Activated T-helper 17 cell treated with anti-CD3 and anti-CD28 coated beads, Interleukin-2, amount 50 U/mL, for 72 hours (primary cell): ENCODE data around the gene RHOT1. TPM values are rescaled to one million over a fixed set of nuclear protein-coding genes. Genes with fewer than 3 reads are reported as not detected.
"Not testable (repeated sequence)": the region's sequence is repeated elsewhere in the genome, so short reads cannot be mapped to it uniquely, and the experiment has no call there.

Experiments used
- ATAC-seq: fragments of 150-1000 bp; cut with Tn5 transposase; replicated peaks from 2 replicates; pipeline ENCODE4 v1.10.0; 2021; ENCODE audit warnings: mild to moderate bottlenecking, moderate library complexity
- H3K27ac Mint-ChIP-seq: one replicate; pipeline ENCODE4 v1.8.0; 2022; ENCODE audit warnings: mixed read lengths
- H3K27me3 Mint-ChIP-seq: one replicate; pipeline ENCODE4 v1.8.0; 2022; ENCODE audit warnings: mixed read lengths
- H3K36me3 Mint-ChIP-seq: one replicate; pipeline ENCODE4 v1.8.0; 2022; ENCODE audit warnings: low read depth, mild to moderate bottlenecking, mixed read lengths
- H3K4me1 Mint-ChIP-seq: one replicate; pipeline ENCODE4 v1.8.0; 2022; ENCODE audit warnings: mixed read lengths
- H3K4me3 Mint-ChIP-seq: one replicate; pipeline ENCODE4 v1.8.0; 2022; ENCODE audit warnings: mild to moderate bottlenecking, mixed read lengths
- H3K9me3 Mint-ChIP-seq: one replicate; pipeline ENCODE4 v1.8.0; 2022; ENCODE audit warnings: mixed read lengths
- total RNA-seq, 2 donors: library from RNA; stranded (reverse); gene quantifications; one replicate each; pipeline ENCODE4 v1.2.3, GENCODE V29; 2022

The RHOT1 gene
- total RNA-seq, 2 donors from 2014 or later, result 19.5 to 26.2 TPM

- no peak overlapping the region for H3K27ac Mint-ChIP-seq
- H3K4me1 Mint-ChIP-seq, result peaks cover 6% of the 10 kb centered on the region
- H3K4me3 Mint-ChIP-seq, result no peak overlapping the region
- H3K36me3 Mint-ChIP-seq, result peaks cover 32% of the 10 kb centered on the region
- no peak for ATAC-seq
- no peaks in the 10 kb centered on the region for H3K9me3 Mint-ChIP-seq
- no peaks in the 10 kb centered on the region for H3K27me3 Mint-ChIP-seq
These were observed 18.2 kb downstream of the RHOT1 start for GRCh38 chr17:32160526-32160925.

GRCh38 chr17:32161029-32161428, 18.7 kb downstream of the RHOT1 start:
- H3K4me1 Mint-ChIP-seq, result peaks cover 6% of the 10 kb centered on the region
- ATAC-seq, result no peak

GRCh38 chr17:32161506-32162365, 19.4 kb downstream of the RHOT1 start:
- peaks cover 3% of the 10 kb centered on the region for H3K9me3 Mint-ChIP-seq
- H3K27me3 Mint-ChIP-seq, result no peaks in the 10 kb centered on the region
- H3K4me3 Mint-ChIP-seq, result no peak overlapping the region
- H3K4me1 Mint-ChIP-seq, result peaks cover 6% of the 10 kb centered on the region
- H3K27ac Mint-ChIP-seq, result no peak overlapping the region
- H3K36me3 Mint-ChIP-seq, result peaks cover 26% of the 10 kb centered on the region
- ATAC-seq, result no peak

More at GRCh38 chr17:32161029-32161428, 18.7 kb downstream of the RHOT1 start:
- Mint-ChIP-seq H3K4me3 (no peak overlapping the region), H3K27ac (no peak overlapping the region), H3K9me3 (no peaks in the 10 kb centered on the region), H3K36me3 (peaks cover 27% of the 10 kb centered on the region), H3K27me3 (no peaks in the 10 kb centered on the region)

- no peak overlapping the region for H3K4me3 Mint-ChIP-seq
- no peaks in the 10 kb centered on the region for H3K9me3 Mint-ChIP-seq
- H3K4me1 Mint-ChIP-seq, result no peaks in the 10 kb centered on the region
- peaks cover 53% of the 10 kb centered on the region for H3K36me3 Mint-ChIP-seq
- ATAC-seq, result no peak
- no peaks in the 10 kb centered on the region for H3K27me3 Mint-ChIP-seq
- no peak overlapping the region for H3K27ac Mint-ChIP-seq
These were observed 32.6 kb downstream of the RHOT1 start for GRCh38 chr17:32174889-32175288.

GRCh38 chr17:32178679-32179078, 36.4 kb downstream of the RHOT1 start:
- H3K27ac Mint-ChIP-seq, H3K4me3 Mint-ChIP-seq, ATAC-seq, H3K9me3 Mint-ChIP-seq, H3K4me1 Mint-ChIP-seq, H3K27me3 Mint-ChIP-seq: not testable (repeated sequence)
- peaks cover 87% of the 10 kb centered on the region for H3K36me3 Mint-ChIP-seq

GRCh38 chr17:32179103-32179502, 36.8 kb downstream of the RHOT1 start:
- not testable (repeated sequence) for ATAC-seq, H3K9me3 Mint-ChIP-seq, H3K4me1 Mint-ChIP-seq, H3K4me3 Mint-ChIP-seq, H3K27me3 Mint-ChIP-seq, H3K27ac Mint-ChIP-seq
- H3K36me3 Mint-ChIP-seq, result peaks cover 87% of the 10 kb centered on the region

GRCh38 chr17:32179526-32179925, 37.2 kb downstream of the RHOT1 start:
- not testable (repeated sequence) for H3K27ac Mint-ChIP-seq, H3K9me3 Mint-ChIP-seq, H3K27me3 Mint-ChIP-seq, H3K4me1 Mint-ChIP-seq, ATAC-seq, H3K4me3 Mint-ChIP-seq
- peaks cover 86% of the 10 kb centered on the region for H3K36me3 Mint-ChIP-seq

- H3K4me3 Mint-ChIP-seq, H3K9me3 Mint-ChIP-seq: not testable (repeated sequence)
These were observed 38.0 kb downstream of the RHOT1 start for GRCh38 chr17:32180262-32180661.

GRCh38 chr17:32185875-32186274, 43.6 kb downstream of the RHOT1 start:
- Mint-ChIP-seq H3K4me3 (no peak overlapping the region), H3K27ac (no peak overlapping the region), H3K9me3 (no peaks in the 10 kb centered on the region), H3K27me3 (no peaks in the 10 kb centered on the region), H3K36me3 (peaks cover 50% of the 10 kb centered on the region), H3K4me1 (no peaks in the 10 kb centered on the region)
- ATAC-seq, result no peak

More at GRCh38 chr17:32180262-32180661, 38.0 kb downstream of the RHOT1 start:
- not testable (repeated sequence) for H3K27me3 Mint-ChIP-seq, H3K4me1 Mint-ChIP-seq, ATAC-seq, H3K27ac Mint-ChIP-seq
- H3K36me3 Mint-ChIP-seq, result peaks cover 86% of the 10 kb centered on the region

- Mint-ChIP-seq H3K36me3 (peaks cover 40% of the 10 kb centered on the region), H3K4me3 (no peak overlapping the region), H3K27me3 (no peaks in the 10 kb centered on the region), H3K27ac (no peak overlapping the region), H3K9me3 (no peaks in the 10 kb centered on the region), H3K4me1 (no peaks in the 10 kb centered on the region)
- no peak for ATAC-seq
These were observed 45.0 kb downstream of the RHOT1 start for GRCh38 chr17:32187271-32187670.

GRCh38 chr17:32189343-32189742, 47.0 kb downstream of the RHOT1 start:
- H3K9me3 Mint-ChIP-seq, result no peaks in the 10 kb centered on the region
- no peak for ATAC-seq
- H3K4me1 Mint-ChIP-seq, result no peaks in the 10 kb centered on the region
- H3K27me3 Mint-ChIP-seq, result no peaks in the 10 kb centered on the region
- H3K36me3 Mint-ChIP-seq, result peaks cover 40% of the 10 kb centered on the region
- no peak overlapping the region for H3K4me3 Mint-ChIP-seq
- no peak overlapping the region for H3K27ac Mint-ChIP-seq

- Mint-ChIP-seq H3K27me3 (no peaks in the 10 kb centered on the region), H3K4me3 (no peak overlapping the region), H3K9me3 (no peaks in the 10 kb centered on the region), H3K27ac (no peak overlapping the region), H3K36me3 (peaks cover 52% of the 10 kb centered on the region), H3K4me1 (no peaks in the 10 kb centered on the region)
- ATAC-seq, result no peak
These were observed 49.0 kb downstream of the RHOT1 start for GRCh38 chr17:32191306-32191705.

GRCh38 chr17:32192379-32192778, 50.1 kb downstream of the RHOT1 start:
- Mint-ChIP-seq H3K27me3 (no peaks in the 10 kb centered on the region), H3K4me3 (no peak overlapping the region), H3K27ac (no peak overlapping the region), H3K4me1 (no peaks in the 10 kb centered on the region), H3K9me3 (no peaks in the 10 kb centered on the region), H3K36me3 (peaks cover 59% of the 10 kb centered on the region)
- no peak for ATAC-seq

- ATAC-seq, result no peak
- Mint-ChIP-seq H3K4me3 (no peak overlapping the region), H3K27me3 (no peaks in the 10 kb centered on the region), H3K9me3 (no peaks in the 10 kb centered on the region), H3K27ac (no peak overlapping the region), H3K4me1 (no peaks in the 10 kb centered on the region), H3K36me3 (peaks cover 88% of the 10 kb centered on the region)
These were observed 55.7 kb downstream of the RHOT1 start for GRCh38 chr17:32197987-32198386.

GRCh38 chr17:32206861-32207260, 64.6 kb downstream of the RHOT1 start:
- Mint-ChIP-seq H3K27ac (no peak overlapping the region), H3K4me3 (no peak overlapping the region), H3K36me3 (peaks cover 84% of the 10 kb centered on the region), H3K4me1 (no peaks in the 10 kb centered on the region), H3K9me3 (no peaks in the 10 kb centered on the region), H3K27me3 (no peaks in the 10 kb centered on the region)
- ATAC-seq, result no peak
